PFSK-1 (cell line): ENCODE measurements around the gene NPL. TPM values are rescaled to one million over a fixed set of nuclear protein-coding genes. Genes with fewer than 3 reads are reported as not detected.

ENCODE experiments used
- FOXP2 ChIP-seq: optimal IDR thresholded peaks from 2 replicates; pipeline ENCODE3; 2011; ENCODE audit warnings: borderline replicate concordance, control low read depth, inconsistent platforms; ENCODE audit not compliant: insufficient read depth; ENCODE audit errors: extremely low read length, extremely low read depth
- POLR2AphosphoS5 ChIP-seq: IDR thresholded peaks from 2 replicates; pipeline ENCODE4 v1.6.1; 2012; ENCODE audit warnings: low read depth, mild to moderate bottlenecking, control low read depth, low read length, moderate library complexity
- REST ChIP-seq, 2 experiments: IDR thresholded peaks; 2 replicates each; pipeline versions ENCODE4 v1.6.1 to v1.8.0; 2011 to 2012; ENCODE audit warnings: low read depth in 2 of 2, low read length in 2 of 2, control low read depth in 1 of 2, inconsistent platforms in 1 of 2, mild to moderate bottlenecking in 1 of 2, moderate library complexity in 1 of 2; ENCODE audit not compliant: insufficient read depth in 1 of 2
- SIN3A ChIP-seq: IDR thresholded peaks from 2 replicates; pipeline ENCODE4 v1.6.1; 2012; ENCODE audit warnings: mild to moderate bottlenecking, low read length, moderate library complexity, borderline replicate concordance; ENCODE audit not compliant: insufficient read depth
- TAF1 ChIP-seq: IDR thresholded peaks from 2 replicates; pipeline ENCODE4 v1.6.1; 2012; ENCODE audit warnings: low read length, control low read depth, borderline replicate concordance; ENCODE audit not compliant: insufficient read depth
- polyA plus RNA-seq: library from polyadenylated mRNA; unstranded; fragments of >200 nt; gene quantifications from one replicate; pipeline ENCODE4 v1.2.1, GENCODE V29; 2012; ENCODE audit warnings: low read depth, missing spikeins; ENCODE audit not compliant: insufficient read length

NPL gene, protein sequence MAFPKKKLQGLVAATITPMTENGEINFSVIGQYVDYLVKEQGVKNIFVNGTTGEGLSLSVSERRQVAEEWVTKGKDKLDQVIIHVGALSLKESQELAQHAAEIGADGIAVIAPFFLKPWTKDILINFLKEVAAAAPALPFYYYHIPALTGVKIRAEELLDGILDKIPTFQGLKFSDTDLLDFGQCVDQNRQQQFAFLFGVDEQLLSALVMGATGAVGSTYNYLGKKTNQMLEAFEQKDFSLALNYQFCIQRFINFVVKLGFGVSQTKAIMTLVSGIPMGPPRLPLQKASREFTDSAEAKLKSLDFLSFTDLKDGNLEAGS
- not detected for polyA plus RNA-seq

- TF ChIP-seq TAF1 (peak; percentile 44; the same call in 1 of the 2 replicates), POLR2AphosphoS5 (peak; percentile 54; the same call in 1 of the 2 replicates), FOXP2 (no peak), SIN3A (no peak), REST (IDR thresholded peaks at IDR 0.05; ENCODE audit: insufficient read depth in 1 of 2, low read depth in 2 of 2, low read length in 2 of 2) (no peak)
Observed at GRCh38 chr1:182789138-182790076, at the start of gene NPL. TSS of gene NPL (plus strand) at chr1:182789773. CDS start at chr1:182794372, 4,599 bp downstream.

- TF ChIP-seq TAF1 (no peak), REST (IDR thresholded peaks at IDR 0.05; ENCODE audit: insufficient read depth in 1 of 2, low read depth in 2 of 2, low read length in 2 of 2) (no peak), POLR2AphosphoS5 (no peak), SIN3A (no peak), FOXP2 (no peak)
Observed at GRCh38 chr1:182740120-182740519, 49.5 kb upstream of the NPL start.

- TF ChIP-seq SIN3A, result no peak
- no peak for TF ChIP-seq FOXP2
- TF ChIP-seq POLR2AphosphoS5, result no peak
- TF ChIP-seq REST (IDR thresholded peaks at IDR 0.05; ENCODE audit: insufficient read depth in 1 of 2, low read depth in 2 of 2, low read length in 2 of 2), result no peak
- TF ChIP-seq TAF1, result no peak
Observed at GRCh38 chr1:182742780-182743179, 46.8 kb upstream of the NPL start.

DNA sequence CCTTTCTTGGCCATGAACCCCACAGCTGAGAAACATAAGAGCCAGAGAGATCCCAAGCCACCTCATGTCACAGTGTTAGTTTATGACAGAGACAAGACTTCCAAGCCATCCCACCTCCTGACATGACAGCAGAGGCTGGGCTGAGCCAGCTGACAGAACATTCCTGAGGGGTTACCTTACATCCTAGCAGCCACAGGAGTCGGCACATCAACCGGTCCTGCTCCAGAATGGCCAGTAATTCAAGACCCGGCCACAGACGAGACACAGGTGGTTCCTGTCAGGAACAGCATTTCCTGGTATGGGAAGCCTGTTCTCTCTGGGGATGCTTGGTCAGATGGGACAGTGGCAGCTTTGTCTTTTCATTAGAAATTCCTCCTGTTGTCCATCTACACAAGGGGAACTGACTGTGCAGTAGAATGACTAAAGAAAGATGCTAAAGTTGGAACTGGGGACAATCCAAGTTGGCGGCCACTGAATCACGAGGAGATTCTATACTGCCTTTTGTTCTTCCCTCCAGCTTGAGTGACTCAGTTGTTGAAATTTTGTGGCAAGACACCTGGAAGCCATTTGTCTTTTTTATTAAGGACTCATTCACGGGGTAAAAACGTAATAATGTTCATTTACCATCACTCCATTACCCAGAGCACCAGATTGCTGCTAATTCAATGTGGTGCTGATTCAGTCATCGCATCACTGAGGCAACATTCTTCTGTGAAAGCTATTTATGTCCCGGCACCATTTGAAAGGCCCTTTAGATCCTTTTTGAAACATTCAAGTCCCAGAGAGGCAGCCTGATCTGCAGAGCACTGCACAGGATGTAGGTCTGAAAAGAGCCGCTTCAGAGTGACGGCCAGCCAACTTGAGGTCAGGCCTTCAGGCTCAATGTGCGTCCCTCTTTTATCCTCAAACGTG, 37.2 kb upstream of the NPL start:
- TF ChIP-seq REST (IDR thresholded peaks at IDR 0.05; ENCODE audit: insufficient read depth in 1 of 2, low read depth in 2 of 2, low read length in 2 of 2), result no peak
- no peak for TF ChIP-seq SIN3A
- TF ChIP-seq FOXP2, result no peak
- TF ChIP-seq TAF1, result no peak
